Spleen (tissue), 7 donors: ENCODE results near the gene PPP1R27.

ENCODE experiments used
- CTCF ChIP-seq, 11 experiments: fragments of 200-600 bp in 7 of 11; fragments of 450-650 bp in 4 of 11; sonication (generic) in 4 of 11; IDR thresholded peaks in 8 of 11; conservative IDR thresholded peaks in 3 of 11; 1 replicate in 7 of 11; 2 replicates in 4 of 11; pipeline versions ENCODE4 v1.4.0 to v1.8.0; 2016 to 2021; ENCODE audit warnings: antibody characterized with exemption in 11 of 11, inconsistent platforms in 4 of 11, mild to moderate bottlenecking in 1 of 11
- POLR2AphosphoS5 ChIP-seq, 3 donors: sonication (generic); formaldehyde crosslinking; IDR thresholded peaks; one replicate each; pipeline ENCODE4 v1.5.1; 2017; ENCODE audit warnings: antibody characterized with exemption in 3 of 3
- donor health status: DM: no; HTN: no; CAD: no; lungs with moderate emphysema.
- donor health status: DM: no; HTN: no; CAD: no.
- donor health status: DM: no; HTN: no; CAD: no.

- TF ChIP-seq CTCF (IDR thresholded peaks at IDR 0.05 in 8 of 11, conservative IDR thresholded peaks at IDR 0.05 in 3 of 11) = no peak
- no peak for TF ChIP-seq POLR2AphosphoS5 (IDR thresholded peaks at IDR 0.05)
Observed at GRCh38 chr17:81804559-81805399, 30.1 kb downstream of the PPP1R27 start.
